WTC11 (cell line): Measurements from ENCODE around the gene BBS9. TPM values are rescaled to one million over a fixed set of nuclear protein-coding genes. Genes with fewer than 3 reads are reported as not detected.

ENCODE experiments used
- ATAC-seq: fragments of 200-7000 bp; cut with Tn5 transposase; 2 replicates; pipeline ENCODE4 v1.10.0; 2021; ENCODE audit warnings: mild to moderate bottlenecking, moderate library complexity
- CTCF ChIA-PET: fragments of 300-600 bp; sonication (Branson Sonifier 250); formaldehyde crosslinking; loops from one replicate; lab custom pipeline; 2021; ENCODE audit warnings: antibody characterized with exemption; lab: Charles Lee
- POLR2A ChIA-PET: fragments of 350-600 bp; sonication (Branson Sonifier 250); formaldehyde crosslinking; loops from one replicate; lab custom pipeline; 2021; ENCODE audit warnings: antibody characterized with exemption; lab: Charles Lee
- DNase-seq: peaks from one replicate; pipeline ENCODE4 v3.0.0; 2021; ENCODE audit warnings: low spot score
- H3K27ac Mint-ChIP-seq: 2 replicates; pipeline ENCODE4 v1.8.0; 2021; ENCODE audit warnings: mixed read lengths
- H3K27me3 Mint-ChIP-seq: 2 replicates; pipeline ENCODE4 v1.8.0; 2021; ENCODE audit warnings: low read depth, mild to moderate bottlenecking, moderate library complexity, mixed read lengths
- H3K36me3 Mint-ChIP-seq: 2 replicates; pipeline ENCODE4 v1.8.0; 2021; ENCODE audit warnings: mixed read lengths
- H3K4me1 Mint-ChIP-seq: 2 replicates; pipeline ENCODE4 v1.8.0; 2022; ENCODE audit warnings: mixed read lengths
- H3K4me3 Mint-ChIP-seq: 2 replicates; pipeline ENCODE4 v1.8.0; 2021; ENCODE audit warnings: mild to moderate bottlenecking, moderate library complexity, mixed read lengths
- H3K9me3 Mint-ChIP-seq: 2 replicates; pipeline ENCODE4 v1.8.0; 2021; ENCODE audit warnings: mixed read lengths
- ATF1 ChIP-seq: sonication (generic); formaldehyde crosslinking; IDR thresholded peaks from 2 replicates; pipeline ENCODE4 v1.8.1; 2023; ENCODE audit warnings: mild to moderate bottlenecking, moderate library complexity, missing genetic modification reagents
- ATF2 ChIP-seq: sonication (generic); formaldehyde crosslinking; IDR thresholded peaks from 2 replicates; pipeline ENCODE4 v1.8.1; 2022; ENCODE audit warnings: low read depth, missing genetic modification reagents, borderline replicate concordance
- E2F4 ChIP-seq: sonication (generic); formaldehyde crosslinking; IDR thresholded peaks from 2 replicates; pipeline ENCODE4 v1.8.1; 2022; ENCODE audit warnings: low read depth, mild to moderate bottlenecking, moderate library complexity, missing genetic modification reagents, borderline replicate concordance
- ELF4 ChIP-seq: sonication (generic); formaldehyde crosslinking; IDR thresholded peaks from 2 replicates; pipeline ENCODE4 v1.8.1; 2022; ENCODE audit warnings: low read depth, mild to moderate bottlenecking, moderate library complexity, missing genetic modification reagents
- ERG ChIP-seq: fragments of 250-450 bp; sonication (Bioruptor Pico); IDR thresholded peaks from 2 replicates; pipeline ENCODE4 v1.8.0; 2021; ENCODE audit warnings: mild to moderate bottlenecking
- FOXJ3 ChIP-seq: sonication (generic); formaldehyde crosslinking; IDR thresholded peaks from 2 replicates; pipeline ENCODE4 v1.9.0; 2021; ENCODE audit warnings: missing genetic modification reagents, mild to moderate bottlenecking, borderline replicate concordance
- GRHL2 ChIP-seq: fragments of 250-450 bp; sonication (Bioruptor Pico); IDR thresholded peaks from 2 replicates; pipeline ENCODE4 v1.8.0; 2022; ENCODE audit warnings: mild to moderate bottlenecking, moderate library complexity; ENCODE audit not compliant: insufficient replicate concordance, severe bottlenecking
- JUN ChIP-seq: sonication (generic); formaldehyde crosslinking; IDR thresholded peaks from 2 replicates; pipeline ENCODE4 v1.8.0; 2023; ENCODE audit warnings: mild to moderate bottlenecking, missing genetic modification reagents
- PRDM15 ChIP-seq: sonication (generic); formaldehyde crosslinking; IDR thresholded peaks from 2 replicates; pipeline ENCODE4 v1.8.0; 2022; ENCODE audit warnings: missing genetic modification reagents
- RORB ChIP-seq: fragments of 250-450 bp; sonication (Bioruptor Pico); IDR thresholded peaks from 2 replicates; pipeline ENCODE4 v1.9.0; 2021; ENCODE audit warnings: mild to moderate bottlenecking
- SOX15 ChIP-seq: fragments of 250-450 bp; sonication (Bioruptor Pico); IDR thresholded peaks from 2 replicates; pipeline ENCODE4 v1.9.0; 2021; ENCODE audit warnings: mild to moderate bottlenecking
- SP1 ChIP-seq: sonication (generic); formaldehyde crosslinking; conservative IDR thresholded peaks from 2 replicates; pipeline ENCODE4 v1.8.1; 2022; ENCODE audit warnings: missing genetic modification reagents
- ZNF317 ChIP-seq: sonication (generic); formaldehyde crosslinking; IDR thresholded peaks from 2 replicates; pipeline ENCODE4 v1.8.1; 2023; ENCODE audit warnings: low read depth, mild to moderate bottlenecking, moderate library complexity, missing genetic modification reagents, borderline replicate concordance
- ZNF423 ChIP-seq: fragments of 250-450 bp; sonication (Bioruptor Pico); IDR thresholded peaks from 2 replicates; pipeline ENCODE4 v2.1.2; 2022; ENCODE audit warnings: mild to moderate bottlenecking, moderate library complexity
- ZSCAN18 ChIP-seq: fragments of 250-450 bp; sonication (Bioruptor Pico); IDR thresholded peaks from 2 replicates; pipeline ENCODE4 v2.1.2; 2022; ENCODE audit warnings: mild to moderate bottlenecking, moderate library complexity
- total RNA-seq: library from RNA; stranded (reverse); gene quantifications from 3 replicates; pipeline ENCODE4 v1.2.3, GENCODE V29; 2021
- TF ChIP-seq, protein P1 (sequence below): fragments of 250-450 bp; sonication (Bioruptor Pico); IDR thresholded peaks from 2 replicates; pipeline ENCODE4 v1.9.0; 2021; ENCODE audit warnings: mild to moderate bottlenecking
- TF ChIP-seq, protein P2 (sequence below): sonication (generic); formaldehyde crosslinking; IDR thresholded peaks from 2 replicates; pipeline ENCODE4 v1.8.0; 2022; ENCODE audit warnings: mild to moderate bottlenecking, missing genetic modification reagents

Gene BBS9
- total RNA-seq, 1 experiment from 2014 or later: 56.6 TPM

DNA sequence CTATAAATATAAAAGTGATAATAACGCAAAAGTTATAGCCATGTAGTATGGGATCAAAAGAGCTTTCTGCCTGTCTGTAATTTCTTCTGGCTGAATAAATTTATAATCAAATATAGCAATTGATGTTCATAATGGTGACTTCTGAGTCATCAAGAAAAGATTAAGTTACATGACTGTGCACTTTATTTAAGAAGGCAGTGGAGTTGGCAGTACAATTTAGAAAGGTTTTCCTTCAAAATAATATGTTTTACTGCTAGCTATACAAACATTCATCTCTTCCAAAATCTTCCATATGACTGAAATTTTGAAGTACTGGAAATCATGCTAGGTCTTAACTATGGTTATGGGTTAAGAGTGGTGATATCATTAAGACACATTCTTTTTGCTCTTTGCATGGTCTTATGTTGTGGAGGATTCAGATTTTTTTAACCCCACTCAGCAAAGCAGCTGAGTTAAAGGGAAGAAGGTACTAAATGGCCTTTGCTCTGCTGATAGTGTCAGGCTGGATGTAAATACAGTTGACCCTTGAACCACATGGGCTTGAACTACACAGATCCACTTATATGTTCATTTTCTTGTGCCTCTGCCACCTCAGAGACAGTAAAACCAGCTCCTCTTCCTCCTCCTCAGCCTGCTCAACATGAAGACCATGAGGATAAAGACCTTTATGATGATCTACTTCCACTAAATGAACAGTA is 323.6 kb downstream of the BBS9 start (continued):
- TF ChIP-seq GRHL2 (CRISPR knock-in tag) (no peak), JUN (CRISPR knock-in tag) (no peak), ATF1 (no peak), E2F4 (CRISPR knock-in tag) (no peak), ZNF423 (CRISPR knock-in tag) (no peak), ZNF317 (no peak), ELF4 (CRISPR knock-in tag) (no peak)

- TF ChIP-seq ATF2 (CRISPR knock-in tag): no peak
- TF ChIP-seq SP1: no peak
- TF ChIP-seq FOXJ3 (CRISPR knock-in tag): no peak
- TF ChIP-seq GRHL2 (CRISPR knock-in tag): no peak
- TF ChIP-seq ZNF423 (CRISPR knock-in tag): no peak
- TF ChIP-seq ERG (CRISPR knock-in tag): no peak
- TF ChIP-seq SOX15: no peak
- TF ChIP-seq PRDM15: no peak
- TF ChIP-seq, protein P1, sequence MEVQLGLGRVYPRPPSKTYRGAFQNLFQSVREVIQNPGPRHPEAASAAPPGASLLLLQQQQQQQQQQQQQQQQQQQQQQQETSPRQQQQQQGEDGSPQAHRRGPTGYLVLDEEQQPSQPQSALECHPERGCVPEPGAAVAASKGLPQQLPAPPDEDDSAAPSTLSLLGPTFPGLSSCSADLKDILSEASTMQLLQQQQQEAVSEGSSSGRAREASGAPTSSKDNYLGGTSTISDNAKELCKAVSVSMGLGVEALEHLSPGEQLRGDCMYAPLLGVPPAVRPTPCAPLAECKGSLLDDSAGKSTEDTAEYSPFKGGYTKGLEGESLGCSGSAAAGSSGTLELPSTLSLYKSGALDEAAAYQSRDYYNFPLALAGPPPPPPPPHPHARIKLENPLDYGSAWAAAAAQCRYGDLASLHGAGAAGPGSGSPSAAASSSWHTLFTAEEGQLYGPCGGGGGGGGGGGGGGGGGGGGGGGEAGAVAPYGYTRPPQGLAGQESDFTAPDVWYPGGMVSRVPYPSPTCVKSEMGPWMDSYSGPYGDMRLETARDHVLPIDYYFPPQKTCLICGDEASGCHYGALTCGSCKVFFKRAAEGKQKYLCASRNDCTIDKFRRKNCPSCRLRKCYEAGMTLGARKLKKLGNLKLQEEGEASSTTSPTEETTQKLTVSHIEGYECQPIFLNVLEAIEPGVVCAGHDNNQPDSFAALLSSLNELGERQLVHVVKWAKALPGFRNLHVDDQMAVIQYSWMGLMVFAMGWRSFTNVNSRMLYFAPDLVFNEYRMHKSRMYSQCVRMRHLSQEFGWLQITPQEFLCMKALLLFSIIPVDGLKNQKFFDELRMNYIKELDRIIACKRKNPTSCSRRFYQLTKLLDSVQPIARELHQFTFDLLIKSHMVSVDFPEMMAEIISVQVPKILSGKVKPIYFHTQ (CRISPR knock-in tag): no peak
- no peak for TF ChIP-seq RORB (CRISPR knock-in tag)
- no peak for TF ChIP-seq JUN (CRISPR knock-in tag)
- no peak for TF ChIP-seq ZSCAN18 (CRISPR knock-in tag)
- TF ChIP-seq, protein P2, sequence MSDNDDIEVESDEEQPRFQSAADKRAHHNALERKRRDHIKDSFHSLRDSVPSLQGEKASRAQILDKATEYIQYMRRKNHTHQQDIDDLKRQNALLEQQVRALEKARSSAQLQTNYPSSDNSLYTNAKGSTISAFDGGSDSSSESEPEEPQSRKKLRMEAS (CRISPR knock-in tag): no peak
Observed at GRCh38 chr7:33457039-33457438, 327.7 kb downstream of the BBS9 start.

More at GRCh38 chr7:33457039-33457438, 327.7 kb downstream of the BBS9 start:
- no peak overlapping the region for H3K4me3 Mint-ChIP-seq
- ChIA-PET CTCF (interaction anchor here (0.9 to 2.1 kb wide), 2 partner anchors 476 kb away, joined by 4 to 6 read pairs; no protein-coding TSS in a partner anchor), POLR2A (no interaction called here)
- H3K27ac Mint-ChIP-seq: no peak overlapping the region
- H3K36me3 Mint-ChIP-seq: no peaks in the 10 kb centered on the region
- no peaks in the 10 kb centered on the region for H3K27me3 Mint-ChIP-seq
- peaks cover 5% of the 10 kb centered on the region; the same call in 1 of the 2 replicates for H3K9me3 Mint-ChIP-seq
- H3K4me1 Mint-ChIP-seq: peaks cover 4% of the 10 kb centered on the region; the same call in 1 of the 2 replicates
- ATAC-seq (no peak), DNase-seq (no peak)
